ENCODE measurements around the gene CLIC2.

DNA sequence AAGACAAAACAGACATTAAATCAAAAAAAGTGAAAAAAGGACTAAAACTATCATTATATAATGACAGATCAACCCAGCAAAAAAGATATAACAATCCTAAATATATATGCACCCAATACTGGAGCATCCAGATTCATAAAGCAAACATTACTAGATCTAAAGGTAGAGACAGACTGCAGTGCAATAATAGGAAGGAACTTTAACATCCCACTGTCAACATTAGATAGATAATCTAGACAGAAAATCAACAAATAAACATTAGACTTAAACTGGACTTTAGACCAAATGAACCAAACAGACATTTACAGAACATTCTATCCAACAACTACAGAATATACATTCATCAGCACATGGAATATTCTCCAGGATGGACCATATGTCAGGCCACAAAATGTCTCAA lies 40.6 kb downstream of the CLIC2 start:
- TF ChIP-seq POLR2A (IDR thresholded peaks at IDR 0.05; ENCODE audit: low read depth, low read length) (no peak), NR2C2 (IDR thresholded peaks at IDR 0.05; ENCODE audit: borderline replicate concordance, control insufficient read depth, insufficient read length, low read depth) (no peak), EZH2 (IDR thresholded peaks at IDR 0.05; ENCODE audit: borderline replicate concordance, control insufficient read depth, low read depth, low read length) (no peak), ESRRA (IDR thresholded peaks at IDR 0.05; ENCODE audit: low read length) (no peak), RCOR1 (conservative IDR thresholded peaks at IDR 0.05; ENCODE audit: low read depth, low read length) (no peak), TAF1 (IDR thresholded peaks at IDR 0.05; ENCODE audit: borderline replicate concordance, low read depth, low read length) (no peak), HDAC2 (IDR thresholded peaks at IDR 0.05) (no peak), EP300 (IDR thresholded peaks at IDR 0.05; ENCODE audit: borderline replicate concordance in 1 of 2, control insufficient read depth in 1 of 2, low read depth in 2 of 2, low read length in 2 of 2) (no peak), SP1 (IDR thresholded peaks at IDR 0.05; ENCODE audit: low read depth, low read length) (no peak), YY1 (IDR thresholded peaks at IDR 0.05; ENCODE audit: low read depth, low read length) (no peak)
- TF ChIP-seq, protein P1, sequence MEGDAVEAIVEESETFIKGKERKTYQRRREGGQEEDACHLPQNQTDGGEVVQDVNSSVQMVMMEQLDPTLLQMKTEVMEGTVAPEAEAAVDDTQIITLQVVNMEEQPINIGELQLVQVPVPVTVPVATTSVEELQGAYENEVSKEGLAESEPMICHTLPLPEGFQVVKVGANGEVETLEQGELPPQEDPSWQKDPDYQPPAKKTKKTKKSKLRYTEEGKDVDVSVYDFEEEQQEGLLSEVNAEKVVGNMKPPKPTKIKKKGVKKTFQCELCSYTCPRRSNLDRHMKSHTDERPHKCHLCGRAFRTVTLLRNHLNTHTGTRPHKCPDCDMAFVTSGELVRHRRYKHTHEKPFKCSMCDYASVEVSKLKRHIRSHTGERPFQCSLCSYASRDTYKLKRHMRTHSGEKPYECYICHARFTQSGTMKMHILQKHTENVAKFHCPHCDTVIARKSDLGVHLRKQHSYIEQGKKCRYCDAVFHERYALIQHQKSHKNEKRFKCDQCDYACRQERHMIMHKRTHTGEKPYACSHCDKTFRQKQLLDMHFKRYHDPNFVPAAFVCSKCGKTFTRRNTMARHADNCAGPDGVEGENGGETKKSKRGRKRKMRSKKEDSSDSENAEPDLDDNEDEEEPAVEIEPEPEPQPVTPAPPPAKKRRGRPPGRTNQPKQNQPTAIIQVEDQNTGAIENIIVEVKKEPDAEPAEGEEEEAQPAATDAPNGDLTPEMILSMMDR (IDR thresholded peaks at IDR 0.05 in 2 of 3, conservative IDR thresholded peaks at IDR 0.05 in 1 of 3; ENCODE audit: control insufficient read depth in 2 of 3, extremely low read depth in 1 of 3, insufficient read depth in 1 of 3, low read depth in 3 of 3, low read length in 3 of 3), result no peak
- TF ChIP-seq, protein P2, sequence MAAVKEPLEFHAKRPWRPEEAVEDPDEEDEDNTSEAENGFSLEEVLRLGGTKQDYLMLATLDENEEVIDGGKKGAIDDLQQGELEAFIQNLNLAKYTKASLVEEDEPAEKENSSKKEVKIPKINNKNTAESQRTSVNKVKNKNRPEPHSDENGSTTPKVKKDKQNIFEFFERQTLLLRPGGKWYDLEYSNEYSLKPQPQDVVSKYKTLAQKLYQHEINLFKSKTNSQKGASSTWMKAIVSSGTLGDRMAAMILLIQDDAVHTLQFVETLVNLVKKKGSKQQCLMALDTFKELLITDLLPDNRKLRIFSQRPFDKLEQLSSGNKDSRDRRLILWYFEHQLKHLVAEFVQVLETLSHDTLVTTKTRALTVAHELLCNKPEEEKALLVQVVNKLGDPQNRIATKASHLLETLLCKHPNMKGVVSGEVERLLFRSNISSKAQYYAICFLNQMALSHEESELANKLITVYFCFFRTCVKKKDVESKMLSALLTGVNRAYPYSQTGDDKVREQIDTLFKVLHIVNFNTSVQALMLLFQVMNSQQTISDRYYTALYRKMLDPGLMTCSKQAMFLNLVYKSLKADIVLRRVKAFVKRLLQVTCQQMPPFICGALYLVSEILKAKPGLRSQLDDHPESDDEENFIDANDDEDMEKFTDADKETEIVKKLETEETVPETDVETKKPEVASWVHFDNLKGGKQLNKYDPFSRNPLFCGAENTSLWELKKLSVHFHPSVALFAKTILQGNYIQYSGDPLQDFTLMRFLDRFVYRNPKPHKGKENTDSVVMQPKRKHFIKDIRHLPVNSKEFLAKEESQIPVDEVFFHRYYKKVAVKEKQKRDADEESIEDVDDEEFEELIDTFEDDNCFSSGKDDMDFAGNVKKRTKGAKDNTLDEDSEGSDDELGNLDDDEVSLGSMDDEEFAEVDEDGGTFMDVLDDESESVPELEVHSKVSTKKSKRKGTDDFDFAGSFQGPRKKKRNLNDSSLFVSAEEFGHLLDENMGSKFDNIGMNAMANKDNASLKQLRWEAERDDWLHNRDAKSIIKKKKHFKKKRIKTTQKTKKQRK (IDR thresholded peaks at IDR 0.05; ENCODE audit: low read depth, low read length), result no peak
- TF ChIP-seq, protein P3, sequence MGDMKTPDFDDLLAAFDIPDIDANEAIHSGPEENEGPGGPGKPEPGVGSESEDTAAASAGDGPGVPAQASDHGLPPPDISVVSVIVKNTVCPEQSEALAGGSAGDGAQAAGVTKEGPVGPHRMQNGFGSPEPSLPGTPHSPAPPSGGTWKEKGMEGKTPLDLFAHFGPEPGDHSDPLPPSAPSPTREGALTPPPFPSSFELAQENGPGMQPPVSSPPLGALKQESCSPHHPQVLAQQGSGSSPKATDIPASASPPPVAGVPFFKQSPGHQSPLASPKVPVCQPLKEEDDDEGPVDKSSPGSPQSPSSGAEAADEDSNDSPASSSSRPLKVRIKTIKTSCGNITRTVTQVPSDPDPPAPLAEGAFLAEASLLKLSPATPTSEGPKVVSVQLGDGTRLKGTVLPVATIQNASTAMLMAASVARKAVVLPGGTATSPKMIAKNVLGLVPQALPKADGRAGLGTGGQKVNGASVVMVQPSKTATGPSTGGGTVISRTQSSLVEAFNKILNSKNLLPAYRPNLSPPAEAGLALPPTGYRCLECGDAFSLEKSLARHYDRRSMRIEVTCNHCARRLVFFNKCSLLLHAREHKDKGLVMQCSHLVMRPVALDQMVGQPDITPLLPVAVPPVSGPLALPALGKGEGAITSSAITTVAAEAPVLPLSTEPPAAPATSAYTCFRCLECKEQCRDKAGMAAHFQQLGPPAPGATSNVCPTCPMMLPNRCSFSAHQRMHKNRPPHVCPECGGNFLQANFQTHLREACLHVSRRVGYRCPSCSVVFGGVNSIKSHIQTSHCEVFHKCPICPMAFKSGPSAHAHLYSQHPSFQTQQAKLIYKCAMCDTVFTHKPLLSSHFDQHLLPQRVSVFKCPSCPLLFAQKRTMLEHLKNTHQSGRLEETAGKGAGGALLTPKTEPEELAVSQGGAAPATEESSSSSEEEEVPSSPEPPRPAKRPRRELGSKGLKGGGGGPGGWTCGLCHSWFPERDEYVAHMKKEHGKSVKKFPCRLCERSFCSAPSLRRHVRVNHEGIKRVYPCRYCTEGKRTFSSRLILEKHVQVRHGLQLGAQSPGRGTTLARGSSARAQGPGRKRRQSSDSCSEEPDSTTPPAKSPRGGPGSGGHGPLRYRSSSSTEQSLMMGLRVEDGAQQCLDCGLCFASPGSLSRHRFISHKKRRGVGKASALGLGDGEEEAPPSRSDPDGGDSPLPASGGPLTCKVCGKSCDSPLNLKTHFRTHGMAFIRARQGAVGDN (IDR thresholded peaks at IDR 0.05), result no peak
